HG03520 (cell line): ENCODE measurements around the gene TMX1.
"Not testable (repeated sequence)": the region's sequence is repeated elsewhere in the genome, so short reads cannot be mapped to it uniquely, and the experiment has no call there.

Source experiments
- ATAC-seq: cut with Tn5 transposase; IDR thresholded peaks from one replicate; pipeline ENCODE4 v1.9.1; 2021; ENCODE audit warnings: mild to moderate bottlenecking, moderate library complexity; ENCODE audit not compliant: unreplicated experiment

Gene TMX1, protein sequence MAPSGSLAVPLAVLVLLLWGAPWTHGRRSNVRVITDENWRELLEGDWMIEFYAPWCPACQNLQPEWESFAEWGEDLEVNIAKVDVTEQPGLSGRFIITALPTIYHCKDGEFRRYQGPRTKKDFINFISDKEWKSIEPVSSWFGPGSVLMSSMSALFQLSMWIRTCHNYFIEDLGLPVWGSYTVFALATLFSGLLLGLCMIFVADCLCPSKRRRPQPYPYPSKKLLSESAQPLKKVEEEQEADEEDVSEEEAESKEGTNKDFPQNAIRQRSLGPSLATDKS

GRCh38 chr14:51239813-51240803 lies at the start of gene TMX1:
Gene TMX1 (plus strand): TSS chr14:51240247. CDS start chr14:51240293, 46 bp downstream.
- ATAC-seq, result peak; percentile 81

DNA sequence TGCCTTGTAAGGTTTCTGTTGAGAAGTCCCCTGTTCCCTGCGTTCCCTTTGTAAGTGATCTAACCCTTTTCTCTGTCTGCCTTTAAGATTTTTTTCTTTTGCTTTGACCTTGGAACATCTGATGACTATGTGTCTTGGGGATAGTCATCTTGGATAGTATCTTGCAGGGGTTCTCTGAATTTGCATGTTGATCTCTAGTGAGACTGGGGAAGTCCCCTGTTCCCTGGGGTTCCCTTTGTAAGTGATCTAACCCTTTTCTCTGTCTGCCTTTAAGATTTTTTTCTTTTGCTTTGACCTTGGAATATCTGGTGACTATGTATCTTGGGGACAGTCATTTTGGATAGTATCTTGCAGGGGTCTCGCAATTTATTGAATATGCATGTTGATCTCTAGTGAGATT lies 38.2 kb upstream of the TMX1 start:
- peak; percentile 50 for ATAC-seq

- ATAC-seq, result peak; percentile 39
These were observed 37.0 kb upstream of the TMX1 start for GRCh38 chr14:51202914-51203665.

GRCh38 chr14:51203881-51204280 lies 36.2 kb upstream of the TMX1 start:
- peak; percentile 2 for ATAC-seq

DNA sequence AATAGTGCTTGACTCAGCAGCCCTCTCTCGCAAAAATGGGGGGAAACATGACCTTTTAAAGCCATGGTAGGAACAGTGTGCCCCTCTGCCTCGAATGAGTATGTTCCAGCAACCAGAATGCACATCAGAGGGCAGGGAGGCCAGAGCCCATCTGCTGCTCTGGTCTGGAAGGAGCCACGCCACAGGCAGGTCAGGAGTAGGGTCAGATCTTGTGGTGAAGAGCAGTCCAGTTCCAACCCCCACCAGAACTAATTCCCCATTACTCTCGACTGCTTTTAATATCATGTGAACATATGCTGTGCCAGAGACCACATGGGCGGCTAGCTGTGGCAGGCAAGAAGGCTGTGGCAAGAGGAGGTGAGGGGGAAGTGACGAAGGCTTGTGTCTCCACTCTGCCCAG lies 34.6 kb upstream of the TMX1 start:
- ATAC-seq, result no peak

DNA sequence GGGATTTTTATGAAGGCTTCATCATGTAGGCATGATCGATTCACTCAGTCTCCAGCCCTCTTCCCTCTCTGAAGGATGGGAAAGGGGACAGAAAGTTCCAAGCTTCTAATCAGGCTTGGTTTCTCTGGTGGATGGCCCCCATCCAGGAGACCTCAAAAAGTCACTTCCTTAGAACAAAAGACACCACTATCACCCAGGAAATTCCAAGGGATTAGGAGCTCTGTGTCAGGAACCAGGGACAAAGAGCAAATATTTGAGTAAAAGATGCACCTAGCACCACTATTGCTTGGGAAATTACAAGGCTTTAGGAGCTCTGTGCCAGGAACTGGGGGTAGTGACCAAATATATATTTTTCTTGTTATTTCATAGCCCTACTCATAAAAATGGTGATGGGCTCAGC lies 33.6 kb upstream of the TMX1 start:
- ATAC-seq, result no peak

GRCh38 chr14:51207621-51208020 lies 32.4 kb upstream of the TMX1 start:
- no peak for ATAC-seq

- ATAC-seq, result no peak
These were observed 31.1 kb upstream of the TMX1 start for GRCh38 chr14:51208982-51209381.

- ATAC-seq, result no peak
These were observed 30.6 kb upstream of the TMX1 start for GRCh38 chr14:51209457-51209856.

- ATAC-seq, result no peak
These were observed 29.5 kb upstream of the TMX1 start for GRCh38 chr14:51210594-51210993.

- ATAC-seq, result no peak
These were observed 28.9 kb upstream of the TMX1 start for GRCh38 chr14:51211149-51211548.

DNA sequence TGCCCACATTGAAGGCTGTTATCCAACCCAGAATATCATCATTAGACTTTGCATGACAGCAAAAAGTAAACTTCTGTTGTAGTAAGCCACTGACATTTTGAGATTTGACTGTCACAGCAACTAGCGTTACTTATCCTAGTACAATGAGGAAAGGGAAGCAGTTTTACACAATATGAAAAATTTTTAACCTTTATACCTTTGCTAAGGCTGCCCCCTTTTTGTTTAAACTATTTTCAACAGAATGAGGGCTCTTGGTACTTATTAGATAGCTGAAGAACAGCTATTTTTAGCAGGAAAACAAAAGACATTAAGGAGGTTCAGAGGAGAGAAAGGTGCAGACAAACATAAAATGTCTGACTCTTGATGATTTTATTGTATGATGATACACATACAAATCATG lies 23.4 kb upstream of the TMX1 start:
- no peak for ATAC-seq

GRCh38 chr14:51219473-51220448 lies 20.3 kb upstream of the TMX1 start:
- no peak for ATAC-seq

DNA sequence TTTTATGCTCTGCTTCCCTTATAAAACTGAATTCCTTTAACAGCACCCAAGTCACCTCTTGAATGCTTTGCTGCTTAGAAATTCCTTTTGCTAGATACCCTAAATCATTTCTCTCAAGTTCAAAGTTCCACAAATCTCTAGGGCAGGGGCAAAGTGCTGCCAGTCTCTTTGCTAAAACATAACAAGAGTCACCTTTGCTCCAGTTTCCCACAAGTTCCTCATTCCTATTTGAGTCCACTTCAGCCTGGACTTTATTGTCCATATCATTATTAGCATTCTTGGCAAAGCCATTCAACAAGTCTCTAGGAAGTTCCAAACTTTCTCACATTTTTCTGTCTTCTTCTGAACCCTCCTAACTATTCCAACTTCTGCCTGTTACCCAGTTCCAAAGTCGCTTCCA lies 16.6 kb upstream of the TMX1 start:
- ATAC-seq, result not testable (repeated sequence)

DNA sequence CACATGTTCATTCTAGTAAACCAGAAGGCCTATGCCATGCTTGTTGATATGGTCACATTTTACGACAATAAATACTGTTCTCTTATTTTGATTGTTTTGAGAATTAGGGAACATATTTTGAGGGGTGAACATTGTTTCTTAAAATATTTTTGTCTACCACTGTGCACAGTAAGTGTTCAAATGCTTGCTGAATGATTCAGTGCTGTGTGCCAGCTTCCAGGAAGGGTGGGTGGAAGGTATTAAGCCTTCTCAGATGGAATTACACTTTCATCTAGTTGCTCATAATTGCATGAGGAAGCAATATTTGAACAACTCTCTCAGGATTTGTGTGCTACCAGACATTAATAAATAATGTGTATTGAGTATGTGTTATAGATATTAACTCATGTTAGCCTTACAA lies 15.5 kb upstream of the TMX1 start:
- ATAC-seq, result no peak

DNA sequence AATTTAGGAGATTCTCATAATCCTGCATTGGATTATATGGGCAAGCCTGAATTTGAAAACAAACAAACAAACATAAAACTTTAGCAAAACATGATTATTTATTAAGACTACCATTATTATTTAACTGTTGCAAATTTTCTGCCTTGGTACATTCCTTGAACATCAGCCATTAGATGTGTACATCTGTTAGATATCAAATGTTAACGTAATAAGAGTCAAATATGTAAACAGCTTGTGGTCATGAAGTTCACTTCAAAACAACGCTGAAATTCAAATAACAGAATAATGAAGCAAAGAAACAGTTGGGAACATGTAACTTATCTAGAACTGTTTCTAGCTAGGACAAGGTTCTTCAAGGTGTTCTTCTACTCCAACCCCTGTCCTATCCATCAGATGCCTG lies 14.3 kb upstream of the TMX1 start:
- ATAC-seq, result no peak

- no peak for ATAC-seq
These were observed 11.7 kb upstream of the TMX1 start for GRCh38 chr14:51228391-51228790.

GRCh38 chr14:51228890-51229289 lies 11.2 kb upstream of the TMX1 start:
- no peak for ATAC-seq

DNA sequence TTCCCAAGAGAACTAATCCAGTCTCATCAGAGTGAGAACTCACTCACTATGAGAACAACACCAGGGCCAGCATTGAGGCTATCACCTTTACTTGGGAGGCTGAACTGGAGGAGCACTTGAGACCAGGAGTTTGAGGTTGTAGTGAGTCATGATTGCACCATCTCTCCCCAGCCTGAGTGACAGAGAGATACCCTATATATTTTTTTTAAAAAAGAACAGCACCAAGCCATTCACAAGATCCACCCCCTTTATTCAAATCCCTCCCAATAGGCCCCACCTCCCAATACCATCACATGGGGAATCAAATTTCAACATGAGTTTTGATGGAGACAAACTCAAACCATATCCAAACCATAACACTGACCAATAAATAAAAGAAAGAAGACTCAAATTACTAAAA lies 3.7 kb upstream of the TMX1 start:
- no peak for ATAC-seq

DNA sequence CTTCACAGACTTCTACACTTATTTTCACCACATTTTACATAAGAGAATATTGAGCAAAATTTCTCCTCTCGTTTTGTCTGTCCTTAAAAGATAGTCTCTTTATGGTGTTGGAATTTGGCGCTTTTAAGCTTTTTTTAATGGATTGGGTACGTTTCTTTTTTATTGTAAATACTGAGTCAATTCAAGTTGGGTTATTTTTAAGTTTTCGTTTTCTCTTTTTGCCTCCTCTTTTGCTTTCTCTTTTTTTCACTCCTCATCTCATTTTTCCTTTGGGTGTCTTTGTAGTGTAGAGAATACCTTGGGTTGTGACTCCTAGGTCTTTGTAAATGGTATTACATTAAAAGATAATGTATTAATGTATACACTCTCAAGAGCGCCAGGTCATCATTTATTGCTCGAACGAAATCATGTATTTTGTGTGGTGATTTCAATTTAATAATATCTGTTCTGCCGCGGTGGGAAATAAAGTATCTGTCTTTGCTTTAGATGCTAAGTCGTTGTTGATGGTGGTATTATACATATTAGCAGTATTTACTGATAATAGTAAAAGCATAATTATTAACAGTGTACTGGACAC lies 845 bp downstream of the TMX1 start:
- no peak for ATAC-seq
